Stimulated activated CD4-positive, alpha-beta T cell treated with anti-CD3 and anti-CD28 coated beads, Interleukin-12 subunit alpha, Interleukin-12 subunit beta, amount 100 ng/mL, for 24 hours (primary cell): ENCODE data around the gene SF3B5.
A peak's percentile ranks its signal among the peaks of the same experiment; 100 is the strongest.
"Not testable (repeated sequence)": the region's sequence is repeated elsewhere in the genome, so short reads cannot be mapped to it uniquely, and the experiment has no call there.

ENCODE experiments used
- DNase-seq, 2 experiments: peaks; one replicate each; pipeline ENCODE4 v3.0.0-alpha.2; 2020; ENCODE audit warnings: low read depth in 2 of 2

SF3B5 gene

DNA sequence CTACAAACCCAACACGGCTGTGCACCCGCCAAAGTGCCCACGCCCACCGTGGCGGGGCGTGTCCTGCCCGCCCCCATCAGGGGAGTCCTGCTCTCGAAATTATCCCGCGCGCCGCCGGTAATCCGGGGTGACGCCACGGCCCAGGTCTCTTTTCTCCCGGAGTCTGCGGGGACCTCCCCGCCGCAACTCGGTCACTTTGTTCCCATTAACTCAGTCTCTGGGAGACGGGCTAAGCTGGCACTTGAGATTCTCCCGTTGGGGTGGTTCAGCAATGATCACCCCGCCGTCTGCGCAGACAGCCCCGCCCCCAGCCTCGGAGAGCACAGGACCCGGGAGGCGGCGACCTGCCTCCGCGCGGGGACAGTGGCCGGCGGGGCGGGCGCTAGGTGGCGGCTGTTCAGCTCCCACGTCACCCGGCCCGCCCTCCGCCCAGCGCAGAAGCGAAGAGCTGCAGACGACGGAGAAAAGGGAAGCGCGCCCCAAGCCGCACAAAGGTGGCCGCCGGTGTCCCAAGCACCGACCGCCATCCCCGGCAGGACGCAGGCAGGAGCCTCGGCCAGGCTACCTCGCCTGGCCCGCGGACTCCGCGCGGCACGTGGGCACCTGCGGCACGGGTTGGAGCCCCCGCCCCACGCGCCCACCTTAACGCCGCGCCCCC lies 31.5 kb downstream of the SF3B5 start:
- DNase-seq: peak; percentile 68 to 84

DNA sequence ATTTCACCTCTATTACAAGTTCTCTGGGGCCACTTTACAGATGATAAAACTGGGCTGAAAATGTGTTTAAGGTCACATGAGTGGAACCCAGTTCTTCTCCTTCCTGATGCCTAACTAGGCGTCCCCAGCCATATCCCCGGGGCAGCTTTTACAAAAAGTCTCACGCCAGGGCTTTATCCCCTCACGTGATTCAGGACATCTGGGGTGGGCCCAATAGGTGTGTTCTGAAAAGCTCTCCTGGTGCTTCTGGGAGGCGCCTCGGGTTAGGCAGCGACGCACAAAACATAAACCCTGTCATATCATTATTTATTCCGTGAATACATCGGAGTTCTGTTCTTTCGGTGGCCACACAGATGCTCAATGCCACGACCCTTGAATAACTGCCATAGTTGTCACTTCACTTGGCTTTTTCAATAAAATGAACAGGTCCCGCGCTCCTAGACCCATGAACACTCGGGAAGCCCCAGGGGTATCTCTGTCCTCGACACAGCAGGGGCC lies 32.1 kb downstream of the SF3B5 start:
- no peak for DNase-seq

DNA sequence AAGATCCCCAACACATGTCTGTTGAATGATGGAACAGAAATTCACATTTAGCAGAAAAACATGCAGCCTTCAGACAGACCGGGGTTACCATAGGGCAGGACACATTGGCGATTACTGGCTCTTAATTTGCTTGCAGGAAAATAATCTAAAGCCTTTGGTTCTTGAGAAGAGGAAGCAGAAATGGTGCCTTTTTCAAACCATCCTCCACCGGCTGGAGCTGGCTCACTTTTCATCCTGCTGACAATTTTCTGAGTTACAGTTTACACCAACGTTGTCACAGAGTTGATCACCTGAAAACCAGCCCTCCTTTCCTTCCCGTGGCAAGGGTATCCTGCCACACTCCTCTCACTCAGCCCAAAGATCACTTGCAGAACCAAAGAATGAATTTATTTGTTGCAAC lies 32.6 kb downstream of the SF3B5 start:
- DNase-seq: no peak

DNA sequence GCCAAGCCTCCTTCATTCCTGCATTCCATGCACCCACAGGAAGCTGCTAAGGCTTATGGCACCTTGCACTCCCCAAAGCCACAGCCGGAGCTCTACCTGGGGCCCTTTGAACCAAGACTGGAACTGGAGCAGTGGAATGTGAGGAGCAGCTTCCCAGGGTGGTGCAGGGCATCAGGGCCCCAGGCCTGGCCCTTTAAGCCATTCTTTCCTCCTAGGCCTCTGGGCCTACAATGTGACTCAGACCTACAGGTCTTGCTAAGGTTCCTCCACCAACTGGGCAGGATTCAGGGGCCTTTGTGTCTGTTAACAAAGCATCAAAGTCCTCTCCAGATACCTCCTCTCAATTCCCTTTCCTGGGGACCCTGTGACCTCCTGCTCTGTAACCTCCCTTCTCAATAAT lies 36.2 kb downstream of the SF3B5 start:
- no peak for DNase-seq

DNA sequence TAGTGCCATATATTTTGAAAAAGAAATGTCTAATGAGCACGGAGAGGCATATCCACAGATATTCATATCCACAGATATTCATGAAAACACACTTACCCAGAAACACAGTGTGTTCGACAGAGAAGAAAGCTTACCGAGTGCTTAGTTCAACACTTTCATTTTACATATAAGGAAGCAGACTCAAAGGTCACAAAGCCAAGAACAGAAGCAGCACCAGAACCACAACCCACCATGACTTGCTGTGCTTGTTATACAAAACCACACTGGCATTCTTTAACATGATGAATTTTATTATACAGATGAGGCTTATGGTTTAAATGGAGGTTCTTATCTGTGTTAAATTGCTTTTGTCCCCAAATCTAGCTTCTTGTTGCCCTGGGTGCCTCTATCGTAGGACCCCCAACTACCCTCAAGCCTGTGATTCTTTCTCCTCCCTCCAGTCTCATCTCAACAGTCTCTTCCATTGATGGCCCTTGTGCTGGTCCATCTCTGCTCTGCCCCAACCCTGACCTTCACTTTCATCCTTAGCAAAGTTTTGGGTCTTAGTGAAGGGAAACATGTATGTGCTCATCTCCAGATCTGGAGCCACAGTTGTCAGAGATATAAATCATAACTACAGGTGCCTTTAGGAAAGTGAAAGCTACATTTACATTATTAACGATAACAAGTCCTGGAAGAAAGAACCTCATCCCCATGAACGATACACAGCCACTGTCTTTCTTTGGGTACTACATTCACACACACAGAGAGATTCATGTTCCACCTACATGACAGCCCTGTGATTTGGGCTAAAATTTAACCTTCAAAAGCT lies 40.0 kb downstream of the SF3B5 start:
- DNase-seq: peak in 1 of 2 experiments; percentile 28

DNA sequence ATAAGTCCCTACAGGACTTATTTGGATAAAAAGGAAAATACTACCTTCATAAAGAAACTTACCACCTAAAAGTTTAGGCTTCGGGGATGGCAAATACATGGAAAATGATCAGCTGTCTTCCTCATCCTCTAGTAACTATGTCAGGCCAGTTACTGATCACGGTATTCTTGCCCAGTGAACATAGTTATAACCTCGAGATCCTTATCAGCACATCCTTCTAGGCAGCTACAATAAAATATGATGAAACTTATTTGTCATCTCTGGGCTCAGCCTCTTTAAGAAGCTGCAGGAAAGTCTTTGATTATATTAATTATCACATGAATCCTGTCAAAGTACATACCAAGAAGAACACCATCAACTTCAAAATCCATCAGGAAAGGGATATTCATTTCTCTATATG lies 41.8 kb downstream of the SF3B5 start:
- DNase-seq: no peak

DNA sequence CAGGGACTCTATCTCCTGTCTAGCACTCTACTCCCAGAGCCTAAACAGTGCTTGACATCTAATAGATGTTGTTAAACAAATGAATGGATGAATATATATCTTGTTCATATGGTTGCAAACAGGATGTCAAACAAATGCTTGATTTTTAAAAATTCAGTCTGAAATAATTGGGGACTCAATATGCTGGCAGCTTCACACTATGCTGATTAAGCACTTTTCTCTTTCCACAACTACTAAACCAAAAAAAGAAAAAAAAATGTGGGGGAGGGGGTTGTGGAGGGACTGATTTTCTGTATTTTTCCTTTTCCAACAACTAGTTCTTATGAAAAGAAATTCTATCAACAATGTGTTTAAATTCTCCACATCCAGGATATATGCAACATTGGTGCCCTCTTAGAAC lies 42.9 kb downstream of the SF3B5 start:
- no peak for DNase-seq

DNA sequence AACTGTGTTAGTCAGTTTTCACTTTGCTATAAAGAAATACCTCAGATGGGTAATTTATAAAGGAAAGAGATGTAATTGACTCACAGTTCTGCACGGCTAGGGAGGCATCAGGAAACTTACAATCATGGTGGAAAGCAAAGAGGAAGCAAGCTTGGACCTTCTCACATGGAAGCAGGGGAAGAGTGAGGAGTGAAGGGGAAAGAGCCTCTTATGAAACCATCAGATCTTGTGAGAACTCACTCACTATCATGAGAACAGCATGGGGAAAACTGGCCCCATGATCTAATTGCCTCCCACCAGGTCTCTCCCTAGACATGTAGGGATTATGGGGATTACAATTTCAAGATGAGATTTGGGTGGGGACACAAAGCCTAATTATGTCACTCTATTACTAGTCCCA lies 46.0 kb downstream of the SF3B5 start:
- no peak for DNase-seq

DNA sequence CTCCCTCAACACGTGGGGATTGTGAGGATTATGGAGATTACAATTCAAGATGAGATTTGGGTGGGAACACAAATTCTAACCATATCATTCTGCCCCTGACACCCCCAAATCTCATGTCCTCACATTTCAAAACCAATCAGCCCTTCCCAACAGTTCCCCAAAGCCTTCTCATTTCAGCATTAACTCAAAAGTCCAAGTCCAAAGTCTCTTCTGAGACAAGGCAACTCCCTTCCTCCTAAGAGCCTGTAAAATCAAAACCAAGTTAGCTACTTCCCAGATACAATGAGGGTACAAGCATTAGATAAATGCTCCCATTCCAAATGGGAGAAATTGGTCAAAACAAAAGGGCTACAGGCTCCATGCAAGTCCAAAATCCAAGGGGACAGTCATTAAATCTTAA lies 47.7 kb downstream of the SF3B5 start:
- no peak for DNase-seq

DNA sequence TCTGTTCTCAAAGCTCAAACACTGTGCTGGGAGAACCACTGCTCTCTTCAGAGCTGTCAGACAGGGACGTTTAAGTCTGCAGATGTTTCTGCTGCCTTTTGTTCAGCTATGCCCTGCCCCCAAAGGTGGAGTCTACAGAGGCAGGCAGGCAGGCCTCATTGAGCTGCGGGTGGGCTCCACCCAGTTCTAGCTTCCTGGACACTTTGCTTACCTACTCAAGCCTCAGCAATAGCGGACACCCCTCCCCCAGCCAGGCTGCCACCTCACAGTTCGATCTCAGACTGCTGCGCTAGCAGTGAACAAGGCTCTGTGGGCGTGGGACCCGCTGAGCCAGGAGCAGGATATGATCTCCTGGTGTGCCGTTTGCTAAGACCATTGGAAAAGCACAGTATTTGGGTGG lies 48.7 kb downstream of the SF3B5 start:
- not testable (repeated sequence) for DNase-seq

DNA sequence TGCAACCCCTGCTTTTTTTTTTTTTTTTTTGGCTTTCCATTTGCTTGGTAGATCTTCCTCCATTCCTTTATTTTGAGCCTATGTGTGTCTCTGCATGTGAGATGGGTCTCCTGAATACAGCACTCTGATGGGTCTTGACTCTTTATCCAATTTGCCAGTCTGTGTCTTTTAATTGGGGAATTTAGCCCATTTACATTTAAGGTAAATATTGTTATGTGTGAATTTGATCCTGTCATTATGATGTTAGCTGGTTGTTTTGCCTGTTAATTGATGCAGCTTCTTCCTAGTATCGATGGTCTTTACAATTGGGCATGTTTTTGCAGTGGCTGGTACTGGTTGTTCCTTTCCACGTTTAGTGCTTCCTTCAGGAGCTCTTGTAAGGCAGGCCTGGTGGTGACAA lies 50.4 kb downstream of the SF3B5 start:
- not testable (repeated sequence) for DNase-seq
